SK-N-SH (cell line): ENCODE measurements around the gene CDH23. TPM values are rescaled to one million over a fixed set of nuclear protein-coding genes. Genes with fewer than 3 reads are reported as not detected.

Experiments used
- CTCF ChIA-PET: fragments of 300-600, 350-600 bp; formaldehyde crosslinking; extraction: SDS; loops from one replicate; lab custom pipeline; 2021; lab: Yijun Ruan, JAX
- POLR2A ChIA-PET: fragments of 350-600 bp; sonication (Branson Sonifier 250); formaldehyde crosslinking; extraction: SDS; loops from one replicate; lab custom pipeline; 2020; ENCODE audit warnings: antibody characterized with exemption, inconsistent platforms; lab: Yijun Ruan, JAX
- DNase-seq: peaks from one replicate; pipeline ENCODE4 v3.0.0; 2012
- H2AFZ ChIP-seq: fragments of 200-600 bp; sonication (generic); 2 replicates; pipeline ENCODE4 v1.8.1; 2016; ENCODE audit warnings: antibody characterized with exemption, mild to moderate bottlenecking, low read depth
- H3F3A ChIP-seq: fragments of 200-600 bp; sonication (generic); replicated peaks from 2 replicates; pipeline ENCODE3; 2016; ENCODE audit warnings: antibody characterized with exemption, mild to moderate bottlenecking; ENCODE audit not compliant: insufficient read depth
- H3K27ac ChIP-seq, 2 experiments: fragments of 200-500 bp in 1 of 2; fragments of 200-600 bp in 1 of 2; sonication (Bioruptor generic) in 1 of 2; sonication (generic), shearing (Covaris generic) in 1 of 2; 2 replicates each; pipeline versions ENCODE4 v1.5.1 to v1.6.1; 2014 to 2016; ENCODE audit warnings: low read depth in 2 of 2, inconsistent platforms in 1 of 2, low read length in 1 of 2, mild to moderate bottlenecking in 1 of 2, mixed read lengths in 1 of 2
- H3K27me3 ChIP-seq: fragments of 200-600 bp; sonication (generic), shearing (Covaris generic); 2 replicates; pipeline ENCODE4 v1.6.1; 2016; ENCODE audit warnings: mixed run types; ENCODE audit not compliant: insufficient read depth
- H3K36me3 ChIP-seq, 2 experiments: fragments of 200-500 bp in 1 of 2; fragments of 200-600 bp in 1 of 2; sonication (Bioruptor generic) in 1 of 2; sonication (generic) in 1 of 2; replicated peaks in 1 of 2; 2 replicates each; pipeline versions ENCODE3 to v1.5.1; 2014 to 2016; ENCODE audit warnings: low read length in 1 of 2, mild to moderate bottlenecking in 1 of 2; ENCODE audit not compliant: insufficient read depth in 2 of 2, control insufficient read depth in 1 of 2
- H3K4me1 ChIP-seq, 2 experiments: fragments of 200-500 bp in 1 of 2; fragments of 200-600 bp in 1 of 2; sonication (Bioruptor generic) in 1 of 2; sonication (generic), shearing (Covaris generic) in 1 of 2; 2 replicates each; pipeline versions ENCODE4 v1.5.1 to v1.6.1; 2014 to 2016; ENCODE audit warnings: low read depth in 1 of 2, low read length in 1 of 2, mixed run types in 1 of 2; ENCODE audit not compliant: insufficient read depth in 2 of 2, control insufficient read depth in 1 of 2
- H3K4me2 ChIP-seq: fragments of 200-600 bp; sonication (generic), shearing (Covaris generic); 2 replicates; pipeline ENCODE4 v1.6.1; 2017; ENCODE audit warnings: mixed run types
- H3K4me3 ChIP-seq, 2 experiments: fragments of 200-500 bp in 1 of 2; fragments of 200-600 bp in 1 of 2; sonication (Bioruptor generic) in 1 of 2; sonication (generic), shearing (Covaris generic) in 1 of 2; 2 replicates each; pipeline versions ENCODE4 v1.5.1 to v1.8.1; 2014 to 2016; ENCODE audit warnings: low read depth in 2 of 2, inconsistent platforms in 1 of 2, low read length in 1 of 2, mild to moderate bottlenecking in 1 of 2, mixed read lengths in 1 of 2, moderate library complexity in 1 of 2
- H3K79me2 ChIP-seq: fragments of 200-600 bp; sonication (generic); 2 replicates; pipeline ENCODE4 v1.8.1; 2017; ENCODE audit warnings: mild to moderate bottlenecking; ENCODE audit not compliant: insufficient read depth
- H3K9ac ChIP-seq: fragments of 200-600 bp; sonication (generic); 2 replicates; pipeline ENCODE4 v1.6.1; 2017; ENCODE audit warnings: mixed run types
- H3K9me2 ChIP-seq: fragments of 200-600 bp; sonication (generic); 2 replicates; pipeline ENCODE4 v1.6.1; 2017; ENCODE audit warnings: mixed run types
- H3K9me3 ChIP-seq: fragments of 200-600 bp; sonication (generic); 2 replicates; pipeline ENCODE4 v1.6.1; 2017; ENCODE audit warnings: mixed run types, mild to moderate bottlenecking, moderate library complexity
- H4K20me1 ChIP-seq: fragments of 200-600 bp; sonication (generic); 2 replicates; pipeline ENCODE4 v1.6.1; 2017; ENCODE audit warnings: mild to moderate bottlenecking, mixed run types; ENCODE audit not compliant: insufficient read depth
- ELF1 ChIP-seq: IDR thresholded peaks from 2 replicates; pipeline ENCODE4 v1.4.0; 2012
- EP300 ChIP-seq, 2 experiments: IDR thresholded peaks; 2 replicates each; pipeline versions ENCODE4 v1.4.0 to v1.6.1; 2012; ENCODE audit warnings: borderline replicate concordance in 1 of 2, low read depth in 1 of 2, low read length in 1 of 2
- EZH2phosphoT487 ChIP-seq: fragments of 200-600 bp; sonication (generic); IDR thresholded peaks from 2 replicates; pipeline ENCODE4 v1.6.1; 2017; ENCODE audit warnings: low read depth, mixed run types, mild to moderate bottlenecking, antibody characterized with exemption, moderate library complexity, borderline replicate concordance
- FOSL2 ChIP-seq: IDR thresholded peaks from 2 replicates; pipeline ENCODE4 v1.4.0; 2012; ENCODE audit warnings: low read depth, mild to moderate bottlenecking, moderate library complexity, borderline replicate concordance
- FOXJ3 ChIP-seq: sonication (generic); formaldehyde crosslinking; IDR thresholded peaks from 2 replicates; pipeline ENCODE4 v1.5.1; 2020; ENCODE audit warnings: mild to moderate bottlenecking, missing genetic modification reagents
- GATA2 ChIP-seq: sonication (generic); formaldehyde crosslinking; IDR thresholded peaks from 2 replicates; pipeline ENCODE4 v1.5.0; 2020; ENCODE audit warnings: mild to moderate bottlenecking, missing genetic modification reagents
- IRF3 ChIP-seq: fragments of 150-350 bp; IDR thresholded peaks from 2 replicates; pipeline ENCODE4 v1.6.1; 2016; ENCODE audit warnings: mild to moderate bottlenecking, low read depth, low read length
- MXI1 ChIP-seq: IDR thresholded peaks from 2 replicates; pipeline ENCODE4 v1.6.1; 2012; ENCODE audit warnings: mild to moderate bottlenecking, low read depth, low read length, improper control_type of control experiment
- NFIC ChIP-seq: IDR thresholded peaks from 2 replicates; pipeline ENCODE4 v1.4.0; 2012; ENCODE audit warnings: borderline replicate concordance
- POLR2AphosphoS5 ChIP-seq: IDR thresholded peaks from 2 replicates; pipeline ENCODE4 v1.6.1; 2012; ENCODE audit warnings: low read depth, low read length
- RAD21 ChIP-seq: IDR thresholded peaks from 2 replicates; pipeline ENCODE4 v1.6.1; 2012; ENCODE audit warnings: mild to moderate bottlenecking, low read length
- RFX5 ChIP-seq: IDR thresholded peaks from 2 replicates; pipeline ENCODE4 v1.6.1; 2012; ENCODE audit warnings: mild to moderate bottlenecking, improper control_type of control experiment, low read length
- RXRA ChIP-seq: IDR thresholded peaks from 2 replicates; pipeline ENCODE4 v1.4.0; 2012; ENCODE audit warnings: low read depth, mild to moderate bottlenecking, borderline replicate concordance
- SIN3A ChIP-seq: IDR thresholded peaks from 2 replicates; pipeline ENCODE4 v1.6.1; 2012; ENCODE audit warnings: low read depth, mild to moderate bottlenecking, low read length, moderate library complexity, borderline replicate concordance
- TAF1 ChIP-seq: IDR thresholded peaks from 2 replicates; pipeline ENCODE4 v1.6.1; 2012; ENCODE audit warnings: low read depth, mild to moderate bottlenecking, low read length, moderate library complexity, borderline replicate concordance
- TEAD4 ChIP-seq: IDR thresholded peaks from 2 replicates; pipeline ENCODE4 v1.4.0; 2012; ENCODE audit warnings: mild to moderate bottlenecking, borderline replicate concordance; ENCODE audit not compliant: insufficient read depth
- USF1 ChIP-seq: IDR thresholded peaks from 2 replicates; pipeline ENCODE4 v1.4.0; 2012; ENCODE audit warnings: low read depth, borderline replicate concordance
- WGBS: methylation state at CpG from one replicate; pipeline ENCODE4 v1.1.6; 2017; ENCODE audit warnings: low lambda C conversion rate; 5-methylcytosine and 5-hydroxymethylcytosine counted together
- polyA plus RNA-seq, 3 experiments: library from polyadenylated mRNA; depleted of rRNA; stranded (reverse); fragments of >200 nt; gene quantifications; 2 replicates each; pipeline ENCODE4 v1.2.3, GENCODE V29; 2012
- TF ChIP-seq, protein P1 (sequence below): IDR thresholded peaks from 2 replicates; pipeline ENCODE4; 2012
- TF ChIP-seq, protein P2 (sequence below): IDR thresholded peaks from 2 replicates; pipeline ENCODE4 v1.4.0; 2012; ENCODE audit warnings: low read depth

Gene CDH23
- polyA plus RNA-seq, 1 of the 3 experiments (the other 2 are of a cell fraction), result 0.03 TPM

DNA sequence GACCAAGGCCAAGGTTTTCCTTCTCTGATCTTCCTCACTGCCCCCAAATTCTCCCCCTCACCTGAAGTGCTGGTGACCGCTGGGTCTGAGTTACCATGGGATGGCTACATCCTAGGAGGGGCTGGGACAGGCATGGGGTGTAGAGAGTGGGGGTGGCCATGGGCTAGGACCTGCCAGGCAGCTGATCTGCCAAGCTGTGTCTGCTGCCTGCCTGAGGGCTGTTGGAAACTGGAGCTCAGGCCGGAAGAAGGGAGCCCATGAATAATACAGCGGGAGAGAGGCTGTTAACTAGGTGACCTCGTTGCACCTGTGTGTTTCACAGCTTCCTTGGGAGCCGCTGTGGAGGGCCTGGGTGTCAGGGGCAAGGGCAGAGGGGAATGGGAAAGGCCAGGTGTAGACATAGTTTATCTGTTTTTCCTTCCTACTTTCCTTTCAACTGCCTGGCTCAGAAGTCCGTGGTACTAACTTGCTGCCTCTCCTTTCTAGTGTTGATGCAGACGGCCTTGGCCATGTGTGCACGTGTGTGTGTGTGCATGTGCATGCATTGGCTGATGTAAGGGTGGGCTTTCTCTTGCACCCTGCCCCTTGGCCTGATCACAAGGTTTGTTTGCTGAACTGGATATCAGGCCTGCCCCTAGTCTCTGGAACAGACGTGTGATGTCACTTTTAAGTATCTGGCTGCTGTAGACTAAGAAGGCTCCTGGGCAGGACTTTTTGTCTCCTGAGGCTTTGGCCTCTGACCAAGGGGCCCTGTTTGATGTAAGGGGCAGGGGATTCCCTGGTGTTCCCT is 11.9 kb downstream of the CDH23 start:
- no peak for DNase-seq
- H3K79me2 ChIP-seq, result no peaks in the 10 kb centered on the region
- H3K27ac ChIP-seq, result no peak overlapping the region
- POLR2A ChIA-PET, result interaction anchor here (0.6 kb wide), 1 partner anchor 20 kb away, joined by 3 read pairs; no protein-coding TSS in a partner anchor
- 34% methylated on average over 7 of the region's 9 CpGs for WGBS
- H3K9me3 ChIP-seq, result peaks cover 15% of the 10 kb centered on the region
- no peak overlapping the region for H3K4me2 ChIP-seq
- H3K36me3 ChIP-seq, result no peaks in the 10 kb centered on the region
- no peaks in the 10 kb centered on the region for H3K4me1 ChIP-seq
- no peaks in the 10 kb centered on the region for H3K9me2 ChIP-seq
- H3K9ac ChIP-seq, result no peak overlapping the region
- no peaks in the 10 kb centered on the region for H3F3A ChIP-seq
- no peak overlapping the region for H3K4me3 ChIP-seq
- H3K27me3 ChIP-seq, result peaks cover 15% of the 10 kb centered on the region; the same call in 1 of the 2 replicates
- TF ChIP-seq EP300 (IDR thresholded peaks at IDR 0.05; ENCODE audit: borderline replicate concordance in 1 of 2, low read depth in 1 of 2, low read length in 1 of 2) (no peak), NFIC (no peak), RXRA (no peak), FOSL2 (no peak), MXI1 (no peak), FOXJ3 (CRISPR knock-in tag) (no peak), TAF1 (no peak), ELF1 (no peak), USF1 (no peak), POLR2AphosphoS5 (no peak), IRF3 (no peak), RFX5 (no peak), GATA2 (CRISPR knock-in tag) (no peak), RAD21 (no peak), TEAD4 (no peak), SIN3A (no peak), EZH2phosphoT487 (no peak)
- TF ChIP-seq, protein P1, sequence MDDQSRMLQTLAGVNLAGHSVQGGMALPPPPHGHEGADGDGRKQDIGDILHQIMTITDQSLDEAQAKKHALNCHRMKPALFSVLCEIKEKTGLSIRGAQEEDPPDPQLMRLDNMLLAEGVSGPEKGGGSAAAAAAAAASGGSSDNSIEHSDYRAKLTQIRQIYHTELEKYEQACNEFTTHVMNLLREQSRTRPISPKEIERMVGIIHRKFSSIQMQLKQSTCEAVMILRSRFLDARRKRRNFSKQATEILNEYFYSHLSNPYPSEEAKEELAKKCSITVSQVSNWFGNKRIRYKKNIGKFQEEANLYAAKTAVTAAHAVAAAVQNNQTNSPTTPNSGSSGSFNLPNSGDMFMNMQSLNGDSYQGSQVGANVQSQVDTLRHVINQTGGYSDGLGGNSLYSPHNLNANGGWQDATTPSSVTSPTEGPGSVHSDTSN, result no peak
- TF ChIP-seq, protein P2, sequence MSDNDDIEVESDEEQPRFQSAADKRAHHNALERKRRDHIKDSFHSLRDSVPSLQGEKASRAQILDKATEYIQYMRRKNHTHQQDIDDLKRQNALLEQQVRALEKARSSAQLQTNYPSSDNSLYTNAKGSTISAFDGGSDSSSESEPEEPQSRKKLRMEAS, result no peak
- no peak overlapping the region for H2AFZ ChIP-seq
- CTCF ChIA-PET, result interaction anchor here (0.6 to 5.1 kb wide), 5 partner anchors 10 to 200 kb away, joined by 3 to 22 read pairs (median 4); no protein-coding TSS in a partner anchor
- no peaks in the 10 kb centered on the region for H4K20me1 ChIP-seq
